ENCODE data around the gene TMEM267.

The TMEM267 gene

DNA sequence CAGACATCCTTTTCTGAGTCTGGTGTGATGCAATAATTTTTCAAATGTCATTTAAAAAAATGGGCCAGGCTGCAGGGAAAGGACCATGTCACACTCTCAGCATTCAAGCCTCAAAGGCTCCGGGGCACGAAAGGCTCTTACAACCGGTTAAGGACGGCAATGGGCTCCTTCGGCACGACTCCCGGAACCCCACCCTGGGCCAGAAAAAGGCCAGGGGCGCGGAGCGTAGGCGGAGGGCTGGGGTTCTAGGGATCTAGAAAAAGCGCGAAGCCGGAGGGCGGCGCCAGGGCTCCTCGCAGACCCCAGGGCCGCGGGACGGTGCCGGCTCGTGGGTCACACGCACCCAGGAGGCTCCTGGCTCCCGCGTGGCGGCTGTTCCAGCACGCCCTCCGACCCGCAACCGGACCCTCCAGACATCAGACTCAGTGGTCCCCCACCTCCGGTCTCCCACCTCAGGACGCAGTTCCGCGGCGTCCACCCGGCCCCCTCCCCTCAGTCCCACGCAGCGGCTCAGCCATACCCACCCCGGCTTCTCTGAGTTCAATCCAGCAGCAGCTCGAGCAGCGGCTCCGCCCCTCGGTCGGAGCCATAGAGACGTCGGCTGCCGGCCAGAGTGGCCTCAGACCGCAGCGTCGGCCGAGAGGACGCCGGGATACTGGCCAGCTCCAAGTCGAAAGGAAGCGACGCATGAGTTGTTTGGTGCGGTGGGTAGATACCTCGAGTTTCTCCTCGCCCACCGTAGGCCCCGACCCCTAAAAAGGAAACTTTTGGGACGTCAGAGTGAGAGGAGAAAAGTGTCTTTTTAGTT is at the start of gene TMEM267:
Gene TMEM267 (minus strand): TSS at position 568 of the 808 bp plus-strand sequence. CDS start 29,896 bp downstream, outside the sequence.
- TF ChIP-seq CTCF (IDR thresholded peaks at IDR 0.05; ENCODE audit: borderline replicate concordance, insufficient read depth, low read depth, low read length), result no peak
- H3K4me3 ChIP-seq (ENCODE audit: low read depth, low read length), result peak within 1 kb of the TSS; percentile 94

DNA sequence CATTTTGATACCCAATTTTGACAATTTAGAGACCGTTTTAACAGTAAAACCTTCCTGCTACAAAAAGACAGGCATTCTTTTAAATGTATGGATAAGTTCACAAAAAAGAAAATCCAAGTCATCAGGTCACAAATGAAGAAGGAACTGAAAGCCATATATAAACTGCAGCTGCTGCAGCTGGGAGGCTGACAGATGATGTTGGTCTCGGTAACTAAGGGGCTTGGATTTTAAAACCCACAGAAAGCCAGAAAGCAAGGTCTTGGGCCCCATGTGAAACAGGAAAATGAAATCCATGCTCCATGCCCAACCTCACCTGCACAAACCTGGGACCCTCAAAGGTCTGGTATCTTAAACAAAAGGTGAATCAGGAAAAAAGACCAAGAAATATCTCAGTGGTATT is 47.0 kb upstream of the TMEM267 start:
- TF ChIP-seq CTCF (IDR thresholded peaks at IDR 0.05; ENCODE audit: borderline replicate concordance, insufficient read depth, low read depth, low read length), result no peak
- H3K4me3 ChIP-seq (ENCODE audit: low read depth, low read length), result no peak overlapping the region

DNA sequence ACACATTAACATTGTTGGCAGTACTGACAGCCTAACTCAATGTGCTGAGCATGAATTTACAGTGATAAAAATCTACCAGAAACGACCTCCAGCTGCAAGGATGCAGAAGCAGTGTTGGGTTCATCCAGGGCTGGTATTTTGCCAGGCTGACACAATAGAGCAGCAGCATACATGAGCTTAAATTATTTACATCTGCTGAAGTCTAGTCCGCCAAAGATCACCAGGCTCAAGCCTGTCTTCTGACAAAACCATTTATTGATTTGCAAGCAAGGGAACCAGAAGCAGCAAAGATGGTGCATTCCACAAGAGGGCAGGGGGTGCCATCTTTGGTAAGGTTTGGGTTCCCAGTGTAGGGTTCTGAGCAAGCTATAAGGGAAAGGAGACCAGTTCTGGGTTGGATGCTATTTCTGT is 40.0 kb upstream of the TMEM267 start:
- H3K4me3 ChIP-seq (ENCODE audit: low read depth, low read length), result no peak overlapping the region
- TF ChIP-seq CTCF (IDR thresholded peaks at IDR 0.05; ENCODE audit: borderline replicate concordance, insufficient read depth, low read depth, low read length), result no peak

DNA sequence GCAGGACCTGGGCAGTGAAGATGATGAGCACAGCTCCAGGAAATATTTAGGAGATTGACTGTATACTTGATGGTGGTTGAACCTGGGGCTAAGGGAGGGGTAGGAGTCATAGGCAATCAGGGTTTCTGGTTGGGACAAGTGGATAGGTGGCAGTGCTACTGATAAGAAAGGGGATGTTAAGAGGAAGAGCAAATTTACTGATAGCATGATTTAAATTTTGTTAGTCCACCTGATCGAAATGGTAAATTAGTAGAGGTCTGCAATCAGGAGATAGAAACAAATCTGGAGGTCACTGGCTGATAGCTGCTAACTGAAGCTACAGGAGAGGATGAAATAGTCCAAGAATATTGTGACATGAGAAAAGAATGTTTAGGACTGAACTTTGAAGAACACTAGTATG is 37.0 kb upstream of the TMEM267 start:
- TF ChIP-seq CTCF (IDR thresholded peaks at IDR 0.05; ENCODE audit: borderline replicate concordance, insufficient read depth, low read depth, low read length), result no peak
- H3K4me3 ChIP-seq (ENCODE audit: low read depth, low read length), result no peak overlapping the region

DNA sequence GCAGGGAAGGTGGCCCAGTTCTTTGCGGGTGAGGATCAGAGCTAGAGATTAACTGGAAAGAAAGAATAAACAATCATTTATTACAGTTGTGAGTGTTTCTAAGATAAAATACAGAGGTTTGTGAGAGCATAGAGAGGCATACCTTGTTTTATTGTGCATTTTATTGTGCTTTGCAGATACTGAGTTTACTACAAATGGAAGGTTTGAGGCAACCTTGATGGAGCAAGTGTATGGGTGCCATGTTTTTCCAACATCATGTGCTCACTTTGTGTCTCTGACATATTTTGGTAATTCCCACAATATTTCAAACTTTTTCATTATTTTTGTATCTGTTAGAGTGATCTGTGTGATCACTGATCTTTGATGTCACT is 32.0 kb upstream of the TMEM267 start:
- H3K4me3 ChIP-seq (ENCODE audit: low read depth, low read length), result peak overlapping the region; percentile 77
- no peak for TF ChIP-seq CTCF (IDR thresholded peaks at IDR 0.05; ENCODE audit: borderline replicate concordance, insufficient read depth, low read depth, low read length)

DNA sequence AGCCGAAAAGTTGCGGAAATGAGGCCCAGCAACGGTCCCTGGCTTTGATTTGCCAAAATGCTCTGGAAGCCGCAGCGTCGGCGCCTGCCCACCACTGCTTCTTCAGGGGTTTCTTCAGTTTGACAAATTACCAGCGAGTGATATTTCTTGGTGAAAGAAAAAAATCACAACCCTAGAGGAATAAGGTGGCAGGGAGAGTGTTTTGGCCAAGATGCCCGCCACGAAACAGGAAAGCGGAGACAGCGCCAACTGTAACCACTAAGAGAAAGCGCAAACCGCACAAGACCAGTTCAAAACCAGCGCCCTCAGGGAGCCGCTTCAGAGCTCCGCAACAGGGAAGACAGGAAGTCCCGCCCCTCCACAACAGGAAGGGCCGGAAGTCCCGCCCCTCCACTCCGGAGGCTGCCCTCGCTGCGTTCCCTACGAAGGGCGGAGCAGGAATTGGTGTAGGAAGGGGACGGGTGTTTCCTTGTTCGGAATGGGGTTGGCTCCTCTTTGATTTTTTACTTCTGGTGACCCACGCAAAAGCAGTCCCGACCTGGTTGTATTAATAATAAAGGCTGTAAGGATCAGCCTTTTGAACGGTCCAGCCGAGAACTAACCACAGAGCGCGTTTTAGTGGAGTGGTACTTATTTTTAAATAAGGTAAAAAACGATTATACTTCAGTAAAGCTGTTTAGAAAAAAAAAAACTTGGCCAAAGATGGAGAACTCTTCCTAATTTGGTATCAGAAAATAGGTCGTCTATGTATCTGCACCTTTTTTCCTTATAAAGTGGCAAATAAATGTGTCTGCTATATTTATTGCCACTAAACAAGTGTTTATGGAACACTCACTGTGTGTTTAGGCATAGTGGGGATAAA is 31.4 kb upstream of the TMEM267 start, which contains the start of gene C5orf34:
Gene C5orf34 (minus strand): TSS at position 333 of the 862 bp plus-strand sequence. CDS start 5,809 bp downstream, outside the sequence.
- peak within 1 kb of the TSS; percentile 77 for H3K4me3 ChIP-seq (ENCODE audit: low read depth, low read length)
- TF ChIP-seq CTCF (IDR thresholded peaks at IDR 0.05; ENCODE audit: borderline replicate concordance, insufficient read depth, low read depth, low read length), result no peak

Measured in GM12875 (cell line).